Muscle layer of colon (tissue), 2 donors: ENCODE data around the gene AHNAK2.
"Not testable (repeated sequence)": the region's sequence is repeated elsewhere in the genome, so short reads cannot be mapped to it uniquely, and the experiment has no call there.

Source experiments
- H3K27ac ChIP-seq: one replicate; pipeline ENCODE4 v1.7.0; 2013; ENCODE audit warnings: low read depth, mild to moderate bottlenecking, low read length, moderate library complexity
- H3K27me3 ChIP-seq, 2 donors: one replicate each; pipeline ENCODE4 v1.7.0; 2013; ENCODE audit warnings: low read length in 2 of 2, mild to moderate bottlenecking in 2 of 2; ENCODE audit not compliant: insufficient read depth in 2 of 2, control insufficient read depth in 1 of 2
- H3K36me3 ChIP-seq: one replicate; pipeline ENCODE4 v1.7.0; 2013; ENCODE audit warnings: mild to moderate bottlenecking, low read length; ENCODE audit not compliant: insufficient read depth
- H3K4me1 ChIP-seq: one replicate; pipeline ENCODE4 v1.7.0; 2013; ENCODE audit warnings: mild to moderate bottlenecking, low read length; ENCODE audit not compliant: insufficient read depth
- H3K4me3 ChIP-seq, 2 donors: one replicate each; pipeline ENCODE4 v1.7.0; 2013; ENCODE audit warnings: low read length in 2 of 2, low read depth in 1 of 2, mild to moderate bottlenecking in 1 of 2, moderate library complexity in 1 of 2
- H3K9ac ChIP-seq: one replicate; pipeline ENCODE4 v1.7.0; 2013; ENCODE audit warnings: low read length
- H3K9me3 ChIP-seq: one replicate; pipeline ENCODE4 v1.7.0; 2013; ENCODE audit warnings: mild to moderate bottlenecking, low read length
- donor health status: abdominal sarcoma.
- donor health status: Adenocarcinoma of cecum.

The AHNAK2 gene

DNA sequence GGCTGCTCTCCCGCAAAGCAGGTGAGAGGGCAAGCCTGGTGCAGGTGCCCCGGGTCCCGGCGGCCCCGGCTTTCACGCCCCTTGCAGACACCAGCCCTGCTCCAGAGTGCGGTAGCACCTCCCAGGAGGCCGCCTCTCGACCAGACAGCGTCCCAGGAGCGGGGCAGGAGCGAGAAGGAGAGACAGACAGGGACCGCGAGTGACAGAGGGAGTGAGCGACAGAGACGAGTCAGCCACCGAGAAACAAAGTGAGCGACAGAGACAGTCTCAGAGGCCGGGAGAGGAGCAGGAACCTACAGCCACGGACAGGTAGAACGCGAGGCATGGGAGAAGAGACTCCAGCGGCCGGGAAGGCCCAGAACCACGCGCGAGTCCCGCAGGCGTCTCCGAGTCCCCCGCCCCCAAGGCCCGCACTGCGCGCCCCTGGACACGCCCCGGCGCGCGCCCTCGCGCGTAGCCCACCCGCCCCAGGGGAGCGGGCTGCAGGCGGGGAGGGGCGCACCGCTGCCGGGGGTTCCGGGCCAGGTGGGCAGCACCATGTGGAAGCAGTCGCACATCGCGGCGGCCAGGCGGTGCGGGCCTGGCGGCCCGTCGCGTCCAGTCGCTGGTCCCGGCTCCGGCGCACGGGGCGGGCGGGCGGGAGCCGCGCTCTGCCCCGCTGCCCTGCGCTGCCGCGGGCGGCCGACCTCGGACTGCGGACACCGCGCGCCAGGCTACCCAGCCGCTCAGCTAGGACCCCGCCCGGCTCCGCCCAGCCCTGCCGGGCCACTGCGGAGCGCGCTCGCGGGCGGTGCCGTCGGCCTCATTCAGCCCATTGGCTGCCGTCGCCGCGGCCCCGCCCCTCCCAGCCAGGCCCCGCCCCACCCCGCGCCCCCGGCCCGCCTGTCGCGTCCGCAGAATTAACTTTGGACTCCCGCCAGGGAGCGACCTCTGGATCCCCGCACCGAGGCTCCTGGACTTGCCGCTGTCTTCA is at the start of gene AHNAK2:
Gene AHNAK2 (minus strand): TSS at position 694 of the 973 bp plus-strand sequence. CDS start 137 bp downstream, at position 557.
- peaks cover 53% of the 10 kb centered on the region for H3K4me1 ChIP-seq
- H3K27ac ChIP-seq, result peak within 1 kb of the TSS; percentile 63
- peak within 1 kb of the TSS; percentile 39 for H3K9ac ChIP-seq

GRCh38 chr14:105027718-105028117 is 49.5 kb upstream of the AHNAK2 start:
- not testable (repeated sequence) for H3K4me3 ChIP-seq, H3K9ac ChIP-seq, H3K27me3 ChIP-seq, H3K36me3 ChIP-seq, H3K9me3 ChIP-seq, H3K27ac ChIP-seq, H3K4me1 ChIP-seq

More for the DNA sequence above, at the start of gene AHNAK2:
- H3K4me3 ChIP-seq, result peak within 1 kb of the TSS; percentile 58 to 68
- no peaks in the 10 kb centered on the region for H3K9me3 ChIP-seq
- H3K36me3 ChIP-seq, result no peaks in the 10 kb centered on the region
- H3K27me3 ChIP-seq, result no peaks in the 10 kb centered on the region

DNA sequence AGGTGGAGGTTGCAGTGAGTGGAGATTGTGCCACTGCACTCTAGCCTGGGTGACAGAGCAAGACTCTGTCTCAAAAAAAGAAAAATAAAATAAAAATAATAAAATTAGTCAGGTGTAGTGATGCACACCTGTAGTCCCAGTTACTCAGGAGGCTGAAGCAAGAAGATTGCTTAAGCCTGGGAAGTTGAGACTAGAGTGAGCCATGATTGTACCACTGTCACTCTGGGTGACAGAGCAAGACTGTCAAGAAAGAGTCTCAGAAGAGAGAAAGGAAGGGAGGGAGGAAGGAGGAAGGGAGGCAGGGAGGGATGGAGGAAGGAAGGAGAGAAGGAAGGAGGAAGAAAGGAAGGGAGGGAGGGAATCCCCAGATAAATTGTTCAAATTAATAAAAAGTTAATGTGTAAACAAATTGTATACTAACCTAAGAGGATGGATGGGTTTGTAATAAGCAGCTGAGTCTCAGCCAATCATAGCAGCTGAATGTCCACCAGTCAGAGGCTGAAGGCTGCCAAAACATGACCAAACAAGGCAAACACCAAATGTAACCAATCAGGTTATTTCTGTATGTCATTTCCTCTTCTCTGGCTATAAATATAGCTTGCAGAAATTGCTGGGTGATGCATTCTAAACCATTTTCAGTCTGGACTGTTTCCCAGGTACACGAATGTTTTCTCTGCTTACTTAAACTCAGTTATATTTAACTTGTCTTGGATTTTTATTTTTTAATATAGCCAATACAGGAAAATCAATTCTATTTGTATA is 48.8 kb upstream of the AHNAK2 start:
- H3K9ac ChIP-seq, result no peak overlapping the region
- no peak overlapping the region for H3K4me3 ChIP-seq
- no peaks in the 10 kb centered on the region for H3K27me3 ChIP-seq
- no peaks in the 10 kb centered on the region for H3K36me3 ChIP-seq
- H3K4me1 ChIP-seq, result peaks cover 4% of the 10 kb centered on the region
- H3K27ac ChIP-seq, result no peak overlapping the region
- no peaks in the 10 kb centered on the region for H3K9me3 ChIP-seq

GRCh38 chr14:105026033-105026785 is 48.0 kb upstream of the AHNAK2 start:
- Histone ChIP-seq H3K9me3 (no peaks in the 10 kb centered on the region), H3K27ac (no peak overlapping the region), H3K4me1 (peaks cover 10% of the 10 kb centered on the region), H3K36me3 (no peaks in the 10 kb centered on the region), H3K4me3 (no peak overlapping the region), H3K27me3 (no peaks in the 10 kb centered on the region), H3K9ac (no peak overlapping the region)

DNA sequence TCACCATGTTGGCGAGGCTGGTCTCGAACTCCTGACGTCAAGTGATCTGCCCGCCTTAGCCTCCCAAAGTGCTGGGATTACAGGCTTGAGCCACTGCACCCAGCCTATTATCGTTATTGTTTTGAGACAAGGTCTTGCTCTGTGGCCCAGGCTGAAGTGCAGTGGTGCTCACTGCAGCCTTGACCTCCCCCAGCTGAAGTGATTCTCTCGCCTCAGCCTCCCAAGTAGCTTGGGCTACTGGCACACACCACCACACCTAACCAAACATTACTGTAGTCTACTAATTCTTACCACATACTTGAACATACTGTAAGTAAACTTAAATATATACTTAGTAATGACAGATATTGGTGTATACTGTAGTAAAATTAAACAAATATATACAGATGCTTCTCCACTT is 47.3 kb upstream of the AHNAK2 start:
- H3K27ac ChIP-seq, result no peak overlapping the region

DNA sequence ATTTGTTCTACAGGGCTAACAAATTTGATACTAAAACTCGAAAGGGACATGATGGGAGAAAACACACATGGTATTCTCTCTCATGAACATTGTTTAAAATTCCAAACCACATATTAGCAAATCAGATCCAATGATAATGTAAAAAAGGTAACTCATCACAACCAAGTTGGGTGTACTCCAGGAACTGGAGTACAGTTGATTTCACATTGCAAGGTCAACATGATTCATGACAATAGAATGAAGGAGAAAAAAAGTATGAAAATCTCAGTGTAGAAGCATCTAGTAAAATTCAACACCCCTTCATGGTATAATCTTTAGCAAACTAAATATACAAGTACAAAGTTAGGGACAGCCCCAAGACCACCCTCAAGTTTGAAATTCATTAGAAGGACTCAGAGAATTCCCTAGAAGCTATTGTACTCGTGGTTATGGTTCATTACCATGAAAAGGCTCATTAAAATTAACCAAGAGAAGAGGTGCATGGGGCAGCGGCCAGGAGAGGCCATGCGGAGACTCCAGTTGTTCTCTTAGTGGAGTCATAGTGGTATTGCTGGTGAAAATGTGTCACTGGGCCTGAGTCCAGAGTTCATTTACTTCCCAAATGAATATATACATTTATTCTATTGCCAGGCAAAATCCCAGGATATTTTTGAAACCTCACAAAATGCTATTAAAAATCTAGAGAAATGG is 45.8 kb upstream of the AHNAK2 start:
- H3K27me3 ChIP-seq, result no peaks in the 10 kb centered on the region

More for the DNA sequence above, 47.3 kb upstream of the AHNAK2 start:
- Histone ChIP-seq H3K4me3 (no peak overlapping the region), H3K9ac (no peak overlapping the region), H3K36me3 (no peaks in the 10 kb centered on the region), H3K9me3 (no peaks in the 10 kb centered on the region), H3K4me1 (peaks cover 10% of the 10 kb centered on the region), H3K27me3 (no peaks in the 10 kb centered on the region)

DNA sequence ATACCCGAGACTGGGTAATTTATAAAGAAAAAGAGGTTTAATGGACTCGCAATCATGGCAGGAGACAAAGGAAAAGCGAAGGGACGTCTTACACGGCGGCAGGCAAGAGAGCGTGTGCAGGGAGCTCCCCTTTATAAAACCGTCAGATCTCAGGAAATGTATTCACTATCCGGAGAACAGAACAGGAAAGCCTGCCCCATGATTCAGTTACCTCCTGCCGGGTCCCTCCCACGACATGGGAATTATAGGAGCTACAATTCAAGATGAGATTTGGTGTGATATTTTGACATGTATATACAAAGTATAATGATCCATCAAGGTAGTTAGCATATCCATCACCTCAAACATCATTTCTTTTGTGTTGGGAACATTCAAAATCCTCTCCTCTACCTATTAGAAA is 45.0 kb upstream of the AHNAK2 start:
- H3K36me3 ChIP-seq, result no peaks in the 10 kb centered on the region
- H3K4me1 ChIP-seq, result peaks cover 23% of the 10 kb centered on the region
- no peaks in the 10 kb centered on the region for H3K9me3 ChIP-seq
- no peak overlapping the region for H3K9ac ChIP-seq
- H3K4me3 ChIP-seq, result no peak overlapping the region
- no peaks in the 10 kb centered on the region for H3K27me3 ChIP-seq
- H3K27ac ChIP-seq, result no peak overlapping the region

More for the DNA sequence above, 45.8 kb upstream of the AHNAK2 start:
- H3K27ac ChIP-seq, result no peak overlapping the region
- no peaks in the 10 kb centered on the region for H3K9me3 ChIP-seq
- H3K36me3 ChIP-seq, result no peaks in the 10 kb centered on the region
- no peak overlapping the region for H3K9ac ChIP-seq
- no peak overlapping the region for H3K4me3 ChIP-seq
- H3K4me1 ChIP-seq, result peaks cover 22% of the 10 kb centered on the region

DNA sequence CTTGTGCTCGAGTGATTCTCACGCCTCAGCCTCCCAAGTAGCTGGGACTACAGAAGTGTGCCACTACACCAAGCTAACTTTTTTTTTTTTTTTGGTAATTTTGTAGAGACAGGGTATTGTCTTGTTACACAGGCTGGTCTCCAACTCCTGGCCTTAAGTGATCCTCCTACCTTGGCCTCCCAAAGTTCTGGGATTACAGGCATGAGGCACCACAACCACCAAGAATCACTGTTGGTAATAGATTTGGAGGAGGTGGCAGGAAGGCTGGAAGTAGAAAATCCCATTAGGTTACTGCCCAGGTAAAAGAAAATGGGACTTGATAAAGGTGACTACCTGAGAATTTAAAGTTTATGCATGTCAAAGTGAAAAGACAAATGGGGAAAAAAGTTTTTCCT is 44.1 kb upstream of the AHNAK2 start:
- Histone ChIP-seq H3K4me3 (no peak overlapping the region), H3K27me3 (no peaks in the 10 kb centered on the region), H3K9me3 (no peaks in the 10 kb centered on the region), H3K36me3 (no peaks in the 10 kb centered on the region), H3K27ac (no peak overlapping the region), H3K4me1 (peaks cover 23% of the 10 kb centered on the region), H3K9ac (no peak overlapping the region)

- peak overlapping the region; percentile 94 for H3K27ac ChIP-seq
- H3K4me1 ChIP-seq, result peaks cover 23% of the 10 kb centered on the region
- no peaks in the 10 kb centered on the region for H3K36me3 ChIP-seq
- peak overlapping the region; percentile 62 to 92 for H3K4me3 ChIP-seq
- H3K9ac ChIP-seq, result peak overlapping the region; percentile 85
- H3K27me3 ChIP-seq, result no peaks in the 10 kb centered on the region
- H3K9me3 ChIP-seq, result no peaks in the 10 kb centered on the region
These were observed 43.6 kb upstream of the AHNAK2 start for GRCh38 chr14:105021656-105022275.

DNA sequence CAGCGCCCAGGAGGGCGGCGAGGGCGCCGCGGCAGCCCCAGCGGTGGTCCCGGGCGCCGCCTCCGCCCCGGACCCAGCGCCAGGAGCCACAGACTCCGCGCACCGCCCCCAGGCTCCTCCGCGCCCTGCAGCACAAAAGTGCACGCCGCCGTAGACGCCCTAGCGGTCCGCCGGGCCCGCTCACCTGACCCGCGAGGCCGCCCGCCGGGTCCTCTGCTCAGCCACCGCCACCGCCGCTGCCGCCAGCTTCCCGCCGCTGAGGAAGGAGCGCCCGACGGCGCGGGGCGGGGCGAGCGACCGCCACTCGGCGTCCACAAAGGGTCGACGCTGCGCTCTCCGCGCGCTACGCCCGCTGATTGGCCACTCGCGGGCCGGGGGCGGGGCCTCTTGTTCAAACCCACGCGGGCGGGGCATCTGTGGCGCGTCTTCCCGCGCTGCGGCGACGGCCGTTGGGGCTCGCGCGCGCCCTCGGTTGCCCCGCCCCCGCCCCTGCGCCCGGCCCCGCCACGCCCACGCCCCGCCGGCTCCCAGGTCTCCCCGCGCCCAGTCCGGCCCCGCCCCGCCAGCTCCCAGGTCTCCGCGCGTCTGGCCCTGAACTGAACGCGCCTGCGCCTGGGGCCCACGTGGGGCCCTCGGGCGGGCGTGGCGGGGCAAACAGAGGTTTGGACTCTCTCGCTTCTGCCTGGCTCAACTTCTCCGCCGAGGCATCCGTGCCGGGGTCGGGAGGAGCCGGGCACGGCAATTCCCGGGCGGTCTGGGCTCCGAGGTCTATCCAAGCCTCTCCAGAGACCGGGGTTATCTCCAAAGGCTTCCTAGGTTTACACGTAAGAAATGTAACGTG is 42.9 kb upstream of the AHNAK2 start, which contains the start of gene CDCA4:
Gene CDCA4 (minus strand): TSS at position 269 of the 841 bp plus-strand sequence. CDS start 9,154 bp downstream, outside the sequence.
- Histone ChIP-seq H3K4me1 (peaks cover 23% of the 10 kb centered on the region), H3K4me3 (peak within 1 kb of the TSS; percentile 75 to 92), H3K36me3 (no peaks in the 10 kb centered on the region), H3K9ac (peak within 1 kb of the TSS; percentile 85), H3K27ac (peak within 1 kb of the TSS; percentile 94), H3K27me3 (no peaks in the 10 kb centered on the region), H3K9me3 (no peaks in the 10 kb centered on the region)
